D341Med (cell line): Measurements from ENCODE around the gene PGAP2.

Experiments used
- DNase-seq: peaks from one replicate; pipeline ENCODE4 v3.0.0; 2012; ENCODE audit warnings: low spot score

Gene PGAP2

DNA sequence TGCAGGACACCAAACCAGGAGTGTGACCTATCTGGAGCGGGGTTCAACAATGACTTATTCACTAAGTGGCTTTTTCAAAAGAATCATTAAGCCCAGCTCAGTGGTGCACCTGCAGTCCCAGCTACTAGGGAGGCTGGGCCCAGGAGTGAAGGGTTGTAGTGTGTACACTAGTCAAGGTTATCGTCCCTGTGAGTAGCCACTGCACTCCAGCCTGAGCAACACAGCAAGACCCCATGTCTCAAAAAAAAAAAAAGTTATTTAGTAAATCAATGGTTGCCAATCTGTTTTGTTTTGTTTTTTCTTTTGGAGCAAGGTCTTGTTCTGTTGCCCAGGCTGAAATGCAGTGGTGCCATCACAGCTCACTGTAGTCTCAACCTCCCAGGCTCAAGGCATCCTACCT lies 24.5 kb downstream of the PGAP2 start:
- no peak for DNase-seq

DNA sequence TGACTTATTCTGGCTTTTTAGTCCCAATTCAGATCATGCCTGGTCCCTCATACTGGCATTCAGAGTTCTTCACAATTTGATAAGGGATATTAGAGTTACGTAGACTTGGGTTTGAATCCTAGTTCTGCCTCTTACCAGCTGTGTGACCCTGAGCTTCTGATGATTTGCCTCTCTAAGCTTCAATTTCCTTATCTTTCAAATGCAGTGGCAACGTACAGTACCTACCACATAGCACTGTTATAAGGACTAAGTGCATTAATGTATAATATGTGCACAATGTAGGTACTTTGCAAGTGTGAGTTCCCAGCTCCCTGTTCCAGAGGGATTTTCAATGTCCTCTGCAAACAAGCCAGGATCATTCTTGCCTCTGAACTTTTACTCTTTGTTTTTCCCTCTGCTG lies 25.1 kb downstream of the PGAP2 start:
- no peak for DNase-seq

DNA sequence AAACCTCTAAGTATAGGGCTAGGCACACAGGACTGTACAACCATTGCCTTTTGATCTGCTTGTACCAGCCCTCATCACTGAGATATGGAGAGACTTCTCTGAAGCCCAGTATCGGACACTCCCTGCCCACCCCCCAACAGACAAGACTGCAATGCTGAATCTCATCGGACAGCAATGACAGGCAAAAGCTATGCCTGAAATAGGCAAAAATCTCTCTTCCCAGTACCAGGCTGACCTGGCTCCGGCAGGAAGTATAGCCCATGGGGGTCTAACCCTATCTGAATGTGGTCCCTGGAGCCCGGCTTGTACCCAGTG lies 25.9 kb downstream of the PGAP2 start:
- no peak for DNase-seq

DNA sequence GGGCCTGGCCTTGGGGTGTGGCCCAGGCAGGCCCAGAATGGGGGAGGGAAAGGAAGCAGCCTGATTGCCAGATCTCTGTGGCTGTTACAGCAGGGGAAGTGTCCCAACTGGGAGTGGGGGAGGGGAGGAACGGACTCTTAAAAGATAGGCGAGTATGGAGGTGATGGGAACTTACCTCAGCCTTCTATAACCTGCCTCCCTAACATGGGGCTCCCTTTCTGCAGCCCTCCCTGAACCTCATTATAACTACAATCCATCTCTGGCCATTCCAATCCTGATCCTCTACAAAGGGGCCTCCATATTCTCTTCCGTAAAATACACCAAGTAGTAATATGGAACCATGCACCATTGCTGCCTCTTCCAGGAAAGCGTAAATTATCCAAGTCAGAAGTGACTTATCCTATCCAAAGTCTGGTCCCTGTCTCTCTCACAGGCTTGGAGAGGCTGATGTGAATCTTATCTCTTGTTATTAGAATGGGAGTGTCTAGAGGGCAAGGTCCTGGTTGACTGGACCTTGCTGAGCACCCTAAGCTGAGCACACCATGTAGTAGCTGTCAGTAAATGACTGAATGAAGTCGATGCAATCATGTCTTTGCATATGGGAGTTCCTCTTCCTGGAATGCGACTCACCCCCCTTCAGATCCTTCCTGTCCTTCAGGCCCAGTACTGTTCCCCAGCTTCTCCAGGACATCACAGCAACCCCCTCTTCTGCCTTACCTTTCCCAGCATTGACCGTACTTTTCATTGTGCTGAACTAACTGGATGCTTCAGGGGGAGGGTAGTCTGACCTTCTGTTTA lies 26.5 kb downstream of the PGAP2 start:
- no peak for DNase-seq

DNA sequence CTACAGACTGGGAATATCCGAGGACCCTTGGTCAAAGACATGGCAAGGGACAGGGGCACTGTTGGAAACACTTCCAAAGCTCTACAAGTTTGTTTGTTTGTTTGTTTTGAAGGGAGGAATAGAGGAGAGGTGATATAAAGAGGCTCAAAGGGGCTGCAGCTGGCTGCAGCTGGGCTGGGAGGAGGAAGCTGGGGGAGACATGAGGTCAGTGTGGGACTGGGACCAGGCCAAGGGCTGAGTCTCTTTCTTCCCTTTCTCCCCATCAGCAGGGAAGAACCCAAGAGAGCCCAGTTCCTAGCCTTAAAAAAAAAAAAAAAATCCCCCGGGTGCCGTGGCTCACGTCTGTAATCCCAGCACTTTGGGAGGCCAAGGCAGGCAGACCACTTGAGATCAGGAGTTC lies 27.4 kb downstream of the PGAP2 start:
- DNase-seq, result no peak

DNA sequence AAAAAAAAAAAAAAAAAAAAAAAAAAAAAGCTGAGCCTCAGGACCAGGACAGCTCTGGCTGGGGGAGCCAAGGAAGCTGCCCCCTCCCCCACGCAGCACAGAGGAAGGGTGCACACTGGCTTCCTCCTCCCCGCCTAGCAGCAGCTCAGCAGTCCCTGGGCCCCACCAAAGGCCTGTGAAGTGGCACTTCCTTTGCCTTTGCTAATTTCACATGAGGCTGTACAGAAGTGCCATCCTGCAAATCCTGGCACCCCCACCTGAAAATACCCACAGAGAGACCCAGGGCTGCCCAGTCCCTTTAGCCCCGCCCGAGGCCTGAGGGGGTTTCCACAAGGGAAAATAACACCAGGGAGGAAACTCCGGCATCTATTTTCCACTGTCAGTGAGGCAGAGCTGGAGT lies 28.5 kb downstream of the PGAP2 start:
- no peak for DNase-seq

DNA sequence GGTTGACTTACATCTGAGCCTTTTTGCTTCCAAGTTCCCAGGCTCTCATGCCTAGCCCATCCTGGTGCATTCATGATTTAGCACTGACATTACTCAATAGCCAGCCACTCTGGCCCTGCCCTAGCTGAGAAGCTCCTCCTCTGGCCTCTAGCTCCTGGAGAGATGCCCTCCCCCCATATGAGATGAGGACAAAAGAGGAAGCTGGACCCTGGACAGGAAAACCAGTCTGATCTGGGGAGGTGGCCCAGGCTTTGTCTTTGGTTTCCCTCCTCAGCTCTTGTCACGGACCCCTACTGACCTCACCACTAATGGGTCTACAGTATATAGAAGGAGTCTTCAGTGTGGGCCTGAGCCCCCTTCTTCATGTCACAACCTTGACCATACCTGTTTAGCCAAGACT lies 29.4 kb downstream of the PGAP2 start:
- no peak for DNase-seq

DNA sequence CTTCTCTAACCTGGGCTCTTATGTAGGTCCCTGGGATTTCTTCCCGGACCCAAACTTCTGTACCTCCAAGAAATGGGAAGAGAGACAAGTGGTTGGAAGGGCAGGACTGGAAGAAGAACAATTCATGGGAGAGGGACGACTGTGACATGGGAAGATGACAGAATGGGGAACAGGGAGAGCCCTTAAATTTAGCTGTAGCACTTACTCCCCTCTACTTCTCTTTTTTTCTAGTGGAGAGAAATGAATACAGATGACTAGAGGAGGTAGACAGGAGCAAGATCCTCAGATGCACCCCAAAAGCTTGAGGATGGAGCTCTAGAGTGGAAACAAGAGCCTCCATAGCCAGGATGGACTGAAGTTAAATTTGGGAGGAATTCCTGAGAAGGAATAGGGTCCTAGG lies 30.1 kb downstream of the PGAP2 start:
- DNase-seq, result no peak

DNA sequence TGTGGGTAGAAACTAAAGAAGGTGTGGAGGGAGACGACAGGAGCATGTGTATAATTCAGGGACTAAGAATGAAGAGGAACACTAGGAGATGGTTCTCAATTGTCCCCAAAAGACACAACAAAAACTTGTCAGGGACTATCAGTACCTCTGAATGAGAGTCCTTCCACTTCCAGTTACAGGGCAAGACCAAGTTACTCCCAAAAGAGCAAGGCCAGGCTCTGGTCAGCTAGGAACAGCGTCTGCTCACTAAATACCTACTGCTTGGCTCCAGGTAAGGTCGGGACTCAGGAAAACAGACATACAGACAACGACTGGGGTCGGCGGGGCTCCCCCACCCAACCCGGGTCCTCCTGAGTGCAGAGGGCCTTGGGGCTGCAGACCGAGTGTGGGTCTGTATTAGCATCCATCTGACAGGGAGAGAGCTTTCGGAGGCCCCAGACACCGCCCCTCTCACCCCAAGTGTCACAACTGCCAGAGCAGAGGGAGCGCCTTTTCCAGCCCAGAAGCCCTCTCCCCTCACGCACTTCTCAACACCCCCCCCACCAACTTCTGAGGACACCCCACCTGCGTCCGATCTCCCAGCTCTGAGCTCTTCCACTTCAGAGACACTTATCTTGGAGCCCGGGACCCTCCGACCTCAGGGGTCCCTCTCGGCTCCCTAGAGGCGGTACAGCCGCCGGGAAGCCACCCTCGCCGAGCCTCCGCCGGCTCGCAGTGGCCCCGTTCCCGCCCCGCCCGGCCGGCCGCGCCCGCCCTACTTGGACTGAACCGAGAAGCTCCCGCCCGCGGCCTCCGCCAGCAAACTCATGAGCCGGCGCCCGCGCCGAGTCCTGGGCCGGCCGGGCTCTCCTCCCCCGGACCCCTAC lies 31.9 kb downstream of the PGAP2 start:
- DNase-seq, result peak; percentile 48

DNA sequence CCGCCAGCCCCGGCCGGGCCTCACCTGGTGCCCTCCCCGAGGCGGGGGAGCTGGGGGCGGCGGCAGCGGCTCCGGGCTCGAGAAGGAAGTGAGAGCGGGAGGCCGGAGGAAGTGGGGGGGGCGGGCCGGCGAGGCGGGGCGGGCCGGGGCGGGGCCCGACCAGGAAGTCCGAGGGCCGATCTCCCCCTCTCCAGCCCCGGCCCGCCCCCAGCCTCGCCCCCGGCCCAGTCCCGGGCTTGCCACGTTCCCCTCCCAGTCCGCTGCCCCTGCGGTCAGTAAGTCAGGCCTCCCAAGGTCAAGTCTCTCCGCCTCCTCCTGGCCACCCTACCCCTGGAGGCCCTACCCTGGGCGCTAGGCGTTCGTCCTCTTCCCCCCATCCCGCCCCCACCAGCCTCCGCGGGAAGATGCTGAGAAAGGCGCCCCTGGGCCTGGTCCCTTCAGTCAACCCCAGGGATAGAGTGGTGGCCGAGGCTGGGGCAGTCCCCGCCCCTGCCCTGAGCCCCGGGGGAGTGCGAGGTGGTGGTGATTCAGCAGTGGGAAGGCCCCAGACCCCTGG lies 32.6 kb downstream of the PGAP2 start, which contains the start of gene RHOG:
RHOG (minus strand) TSS at position 90 of the 556 bp plus-strand sequence. CDS start 12,821 bp downstream, outside the sequence.
- peak; percentile 86 for DNase-seq

DNA sequence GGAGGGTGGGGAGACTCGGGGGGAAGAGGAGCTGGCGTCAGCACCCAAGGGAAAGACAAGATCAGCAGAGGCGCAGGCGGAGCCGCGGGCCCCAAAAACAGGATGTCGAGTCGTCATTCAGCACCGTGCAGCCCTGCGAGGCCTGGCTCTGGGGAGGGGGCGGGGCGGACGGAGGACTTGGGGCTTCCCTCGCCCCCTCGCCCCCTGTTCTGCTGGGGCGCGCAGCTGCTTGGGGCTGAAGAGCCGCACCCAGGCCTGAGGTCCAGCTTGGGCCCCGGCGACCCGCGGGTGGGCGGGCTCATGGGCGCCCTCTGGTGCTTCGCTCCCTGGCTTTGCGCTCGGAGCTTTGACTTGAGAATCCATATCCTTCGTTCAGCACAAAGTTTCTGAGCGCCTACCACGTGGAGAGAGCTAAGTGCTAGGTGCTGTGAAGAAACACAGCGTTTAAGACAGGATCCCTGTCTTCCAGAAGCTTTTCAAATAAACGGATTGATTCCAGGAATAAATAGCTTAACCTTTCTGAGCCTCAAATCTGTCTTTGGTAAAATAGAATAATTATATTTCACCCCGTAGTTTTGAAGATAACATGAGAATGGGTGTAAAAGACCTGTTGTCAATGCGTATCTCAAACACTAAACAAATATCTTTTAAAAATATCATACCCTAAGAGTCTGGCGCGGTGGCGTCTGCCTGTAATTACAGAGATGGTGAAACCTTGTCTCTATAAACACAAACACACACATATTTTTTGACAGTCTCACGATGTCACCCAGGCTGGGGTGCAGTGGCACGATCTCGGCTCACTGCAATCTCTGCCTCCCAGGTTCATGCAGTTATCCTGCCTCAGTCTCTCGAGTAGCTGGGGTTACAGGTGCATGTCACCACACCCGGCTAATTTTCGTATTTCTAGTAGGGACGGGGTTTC lies 33.3 kb downstream of the PGAP2 start:
- DNase-seq, result peak; percentile 87

DNA sequence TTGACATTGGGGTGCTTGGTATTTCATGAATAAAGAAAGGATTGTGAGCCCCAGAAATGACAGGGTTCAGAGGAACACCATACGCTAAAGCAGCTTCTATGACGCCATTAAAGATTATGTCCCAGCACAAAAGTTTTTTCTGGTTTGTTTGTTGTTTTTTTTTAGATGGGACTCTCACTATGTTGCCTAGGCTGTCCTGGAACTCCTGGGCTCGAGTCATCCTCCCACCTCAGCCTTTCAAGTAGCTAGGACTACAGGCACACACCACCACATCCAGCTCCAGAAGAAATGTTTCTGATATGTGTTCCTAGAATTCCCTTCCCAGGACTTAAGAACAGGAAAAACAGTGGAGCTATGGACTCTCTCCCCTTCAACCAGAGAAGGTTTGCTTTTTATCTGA lies 35.0 kb downstream of the PGAP2 start:
- DNase-seq, result no peak

DNA sequence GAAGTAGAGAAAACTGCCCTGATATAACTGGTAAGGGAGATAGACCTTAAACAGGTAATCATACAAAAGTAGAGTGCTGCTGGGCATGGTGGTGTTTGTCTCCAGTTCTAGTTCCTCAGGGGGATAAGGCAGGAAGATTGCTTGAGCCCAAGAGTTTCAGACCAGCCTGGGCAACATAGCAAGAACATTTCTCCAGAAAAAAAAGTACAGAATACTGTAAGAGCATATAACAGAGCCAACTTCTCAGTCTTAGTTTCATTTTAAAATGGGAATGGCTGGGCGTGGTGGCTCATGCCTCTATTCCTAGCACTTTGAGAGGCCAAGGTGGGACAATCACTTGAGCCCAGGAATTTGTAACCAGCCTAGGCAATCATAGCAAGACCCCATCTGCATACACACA lies 36.9 kb downstream of the PGAP2 start:
- no peak for DNase-seq

DNA sequence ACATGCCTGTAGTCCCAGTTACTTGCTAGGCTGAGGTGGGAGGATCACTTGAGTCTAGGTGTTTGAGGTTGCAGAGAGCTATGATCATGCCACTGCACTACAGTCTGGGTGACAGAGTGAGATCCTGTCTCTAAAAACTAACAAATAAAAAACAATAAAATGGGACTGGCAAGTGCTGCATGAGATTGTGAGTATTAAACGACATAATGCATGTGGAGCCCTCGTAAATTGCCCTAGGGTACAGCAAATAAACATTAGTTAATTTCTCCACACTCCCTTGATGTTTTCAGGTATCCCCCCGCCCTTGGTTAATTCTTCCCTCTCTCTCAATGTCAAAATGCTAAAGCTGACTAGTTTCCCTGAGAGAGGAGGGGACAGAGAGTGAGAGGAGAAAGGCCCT lies 37.3 kb downstream of the PGAP2 start:
- no peak for DNase-seq

DNA sequence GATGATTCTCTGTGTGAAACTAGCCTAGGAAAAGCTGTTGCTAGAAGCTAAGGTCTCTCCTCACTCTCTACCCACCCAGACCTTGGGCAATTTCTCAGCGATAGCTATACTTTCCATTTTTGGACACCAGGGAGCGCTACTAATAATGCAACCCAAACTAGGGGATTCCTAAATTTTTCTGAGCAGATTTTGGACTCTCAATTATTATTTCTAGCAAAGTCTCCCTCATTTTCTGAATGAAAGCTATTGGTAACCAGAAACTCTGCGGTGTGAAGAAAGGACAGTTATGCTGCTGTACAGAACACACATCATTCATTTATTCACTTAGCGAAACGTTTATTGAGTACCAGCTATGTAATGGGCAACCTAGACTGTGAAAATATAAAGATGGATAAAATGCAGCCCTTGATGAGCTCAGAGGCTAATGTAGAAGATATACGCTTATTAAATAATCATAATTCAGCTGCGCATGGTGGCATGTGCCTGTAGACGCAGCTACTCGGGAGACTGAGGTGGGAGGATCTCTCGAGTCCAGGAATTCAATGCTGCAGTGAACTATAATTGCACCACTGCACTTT lies 41.0 kb downstream of the PGAP2 start:
- peak; percentile 49 for DNase-seq

DNA sequence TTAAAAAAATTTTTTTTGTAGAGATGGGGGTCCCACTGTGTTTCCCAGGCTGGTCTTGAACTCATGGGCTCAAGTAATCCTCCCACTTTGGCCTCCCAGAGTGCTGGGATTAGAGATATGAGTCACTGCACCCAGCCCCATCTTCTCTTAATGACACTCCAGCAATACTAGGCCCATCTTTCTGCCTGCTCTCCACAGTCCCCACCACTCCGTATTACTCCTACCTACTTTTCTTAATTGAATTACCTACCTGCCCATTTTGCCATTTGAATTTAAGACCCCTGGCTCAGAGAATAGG lies 45.1 kb downstream of the PGAP2 start:
- no peak for DNase-seq

DNA sequence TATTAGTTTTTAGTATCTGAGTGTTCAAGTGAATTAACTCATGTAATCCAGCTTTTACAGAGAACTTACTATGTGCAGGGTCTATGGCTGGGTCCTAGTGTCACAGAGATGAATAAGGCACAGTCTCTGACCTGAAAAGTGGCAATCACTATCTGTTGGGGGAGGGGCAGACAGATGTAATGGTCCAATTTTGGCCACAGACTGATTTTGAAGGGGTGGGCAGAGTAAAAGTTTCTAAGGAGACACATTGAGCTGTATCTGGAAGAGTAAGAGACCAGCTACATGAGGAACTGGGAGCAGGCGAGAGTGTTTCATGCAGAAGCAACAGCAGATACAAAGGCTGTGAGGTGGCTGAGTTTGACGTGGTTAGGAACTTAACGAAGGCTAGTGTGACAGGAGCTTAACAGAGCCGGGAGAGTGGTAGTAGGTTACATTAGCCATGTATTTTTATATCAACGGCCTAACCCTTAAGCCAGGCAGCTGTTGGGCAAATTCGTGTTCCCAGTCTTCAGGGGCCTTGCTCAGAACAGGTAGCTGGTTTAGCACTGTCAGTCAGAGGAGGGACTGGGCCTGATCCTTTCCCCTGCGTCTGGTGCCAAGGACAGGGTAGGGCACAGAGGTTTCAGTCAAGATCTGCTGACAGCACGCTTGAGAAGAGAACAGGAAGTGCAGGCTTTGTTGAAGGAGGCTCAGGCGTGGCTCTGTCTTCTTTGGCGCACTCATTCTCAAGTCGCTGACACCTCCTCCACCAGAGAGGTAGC lies 45.7 kb downstream of the PGAP2 start:
- no peak for DNase-seq

DNA sequence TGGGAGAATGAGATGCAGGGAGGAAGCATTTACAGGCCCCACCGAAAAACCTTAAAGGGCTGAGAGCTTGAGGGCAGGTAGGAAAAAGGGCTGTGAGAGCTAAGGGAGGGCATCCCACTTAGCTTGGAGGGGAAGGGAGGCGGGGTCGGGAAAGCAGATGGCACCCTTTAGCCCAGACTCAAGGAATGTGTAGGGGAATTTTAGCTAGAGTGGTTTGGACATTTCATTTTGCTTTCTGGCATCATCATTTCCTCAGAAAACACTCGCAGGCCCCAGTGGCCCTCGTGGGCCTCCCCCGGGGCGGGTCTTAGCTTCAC lies 46.3 kb downstream of the PGAP2 start:
- DNase-seq, result no peak

DNA sequence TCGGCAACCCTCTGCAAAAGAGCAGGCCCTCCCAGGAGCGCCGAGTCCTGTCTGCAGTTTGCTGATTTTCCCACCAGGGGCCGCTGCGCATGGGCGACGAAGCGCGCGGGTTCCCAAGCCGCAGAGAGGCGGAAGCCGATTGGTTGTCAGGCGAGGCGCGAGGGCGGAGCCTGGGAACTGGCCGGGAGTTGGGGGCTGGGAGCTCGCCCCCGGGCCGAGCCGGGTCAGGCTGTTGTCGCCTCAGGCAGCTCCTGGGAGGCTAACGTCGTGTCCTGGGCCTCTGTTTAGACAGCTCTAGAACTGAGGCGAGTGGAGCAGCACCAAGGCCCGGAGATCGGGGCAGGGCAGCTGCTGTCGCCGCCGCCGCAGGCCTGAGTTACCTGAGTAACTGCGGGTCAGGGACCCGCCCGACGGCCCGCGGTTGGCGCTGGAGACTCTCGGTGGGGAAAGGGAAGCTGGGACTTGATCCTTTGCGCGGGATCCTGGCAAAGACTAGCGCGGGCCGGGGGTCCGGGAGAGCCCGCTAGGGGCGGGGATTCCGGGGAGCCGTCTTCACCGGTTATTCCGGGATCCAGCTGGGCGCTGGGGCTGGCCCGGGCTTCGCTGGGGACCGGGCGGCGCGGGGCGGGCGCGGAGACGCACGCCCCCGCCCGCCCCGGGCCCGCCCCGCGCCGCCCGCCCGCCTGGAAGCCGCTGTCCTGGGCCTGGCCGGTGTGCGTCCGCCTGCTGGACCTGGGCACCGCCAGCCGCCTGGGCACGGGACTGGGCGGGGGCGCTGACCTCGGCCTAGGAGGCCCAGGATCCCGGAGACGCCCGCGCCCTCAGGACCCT lies 46.8 kb downstream of the PGAP2 start, which contains the start of gene STIM1:
STIM1 (plus strand) TSS at position 688 of the 831 bp plus-strand sequence. CDS start 607 bp downstream, outside the sequence.
- peak; percentile 97 for DNase-seq

DNA sequence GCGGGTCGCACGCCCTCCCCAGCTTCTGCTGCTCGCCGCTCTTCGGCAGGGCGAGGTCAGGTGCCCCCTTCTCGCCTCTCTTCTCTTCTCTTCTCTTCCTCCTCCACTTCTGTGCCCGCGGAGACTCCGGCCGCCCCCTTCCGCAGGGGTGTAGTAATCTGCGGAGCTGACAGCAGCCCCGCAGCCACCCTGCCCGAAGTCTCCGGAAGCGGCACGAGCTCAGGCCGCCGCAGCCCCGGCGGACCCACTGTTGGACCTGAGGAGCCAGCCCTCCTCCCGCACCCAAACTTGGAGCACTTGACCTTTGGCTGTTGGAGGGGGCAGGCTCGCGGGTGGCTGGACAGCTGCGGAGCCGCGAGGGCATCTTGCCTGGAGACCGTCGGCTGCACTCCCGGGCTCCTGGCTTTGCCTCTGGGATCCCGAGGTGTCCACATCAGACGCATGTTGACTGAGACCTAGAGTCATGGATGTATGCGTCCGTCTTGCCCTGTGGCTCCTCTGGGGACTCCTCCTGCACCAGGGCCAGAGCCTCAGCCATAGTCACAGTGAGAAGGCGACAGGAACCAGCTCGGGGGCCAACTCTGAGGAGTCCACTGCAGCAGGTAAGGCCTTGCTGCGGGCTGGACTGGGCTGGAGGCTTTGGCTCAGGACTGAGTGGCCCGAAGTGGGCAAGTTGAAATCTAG lies 47.6 kb downstream of the PGAP2 start:
- peak; percentile 63 for DNase-seq
